Stimulated activated CD8-positive, alpha-beta memory T cell treated with anti-CD3 and anti-CD28 coated beads, Interleukin-7, amount 100 ng/mL, for 48 hours (primary cell): ENCODE data around the gene SPATA31C1.
"Not testable (repeated sequence)": the region's sequence is repeated elsewhere in the genome, so short reads cannot be mapped to it uniquely, and the experiment has no call there.

Experiments used
- DNase-seq, 2 donors: peaks; one replicate each; pipeline ENCODE4 v3.0.0-alpha.2; 2020; ENCODE audit warnings: low read depth in 1 of 2; ENCODE audit errors: extremely low read depth in 1 of 2

The SPATA31C1 gene

DNA sequence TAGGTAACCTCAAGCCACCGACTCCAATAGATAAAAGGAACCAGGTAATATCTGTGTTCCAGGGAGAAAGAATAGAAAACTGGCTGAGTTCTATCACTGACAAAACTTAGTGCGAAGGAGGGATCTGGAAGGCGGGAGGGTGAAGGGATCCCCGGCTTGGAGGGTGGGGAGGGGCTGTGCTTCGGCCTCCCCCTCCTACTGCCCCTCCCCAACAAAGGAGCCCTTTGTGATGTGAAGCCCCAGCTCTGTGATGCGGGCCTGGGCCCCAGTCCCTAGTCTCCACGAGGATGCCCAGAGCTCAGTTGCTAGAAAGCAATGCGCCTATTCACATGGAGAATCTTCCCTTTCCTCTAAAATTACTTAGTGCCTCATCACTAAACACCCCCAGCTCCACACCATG, at the start of gene SPATA31C1:
Gene SPATA31C1 (plus strand): TSS at position 301 of the 400 bp plus-strand sequence.
- DNase-seq, result not testable (repeated sequence)

DNA sequence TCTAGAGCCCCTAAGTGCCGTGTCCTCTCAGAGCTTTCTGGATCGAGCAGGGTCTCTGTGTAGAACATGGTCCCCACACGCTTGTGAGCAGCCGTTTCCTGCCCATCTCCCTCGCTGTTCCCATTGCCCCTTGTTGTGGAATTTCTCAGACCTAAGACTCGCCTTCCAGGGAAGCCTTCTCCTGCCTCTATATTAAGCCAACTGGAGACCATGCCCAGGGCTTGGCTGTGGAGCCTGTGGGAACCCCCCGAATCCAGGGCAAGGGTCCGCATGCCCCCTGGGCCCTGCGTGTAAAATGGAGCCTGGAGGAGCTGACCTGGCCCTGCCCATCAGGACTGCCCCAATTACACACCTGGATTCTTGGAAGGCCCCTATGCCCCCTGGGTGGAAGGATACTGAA, 49.6 kb upstream of the SPATA31C1 start:
- no peak for DNase-seq

DNA sequence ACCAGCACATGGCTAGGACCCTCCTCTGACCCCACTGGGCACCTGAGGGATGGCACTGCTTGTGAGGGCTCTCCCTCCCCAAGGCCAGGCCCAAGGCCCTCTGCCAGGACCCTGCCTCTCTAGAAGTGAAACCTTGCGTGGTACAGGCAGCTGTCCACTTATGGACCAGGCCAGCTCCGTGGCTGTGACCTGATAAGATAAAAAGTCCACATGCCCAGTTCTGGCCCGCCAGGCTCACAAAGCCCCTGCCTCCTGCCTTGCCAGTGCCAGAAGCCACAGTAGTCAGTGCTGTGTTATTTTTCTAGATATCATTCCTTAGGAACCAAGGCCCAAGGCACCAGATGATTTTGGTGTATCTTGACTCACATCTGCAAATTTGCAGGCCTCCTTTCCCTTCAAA, 49.1 kb upstream of the SPATA31C1 start:
- DNase-seq, result no peak

DNA sequence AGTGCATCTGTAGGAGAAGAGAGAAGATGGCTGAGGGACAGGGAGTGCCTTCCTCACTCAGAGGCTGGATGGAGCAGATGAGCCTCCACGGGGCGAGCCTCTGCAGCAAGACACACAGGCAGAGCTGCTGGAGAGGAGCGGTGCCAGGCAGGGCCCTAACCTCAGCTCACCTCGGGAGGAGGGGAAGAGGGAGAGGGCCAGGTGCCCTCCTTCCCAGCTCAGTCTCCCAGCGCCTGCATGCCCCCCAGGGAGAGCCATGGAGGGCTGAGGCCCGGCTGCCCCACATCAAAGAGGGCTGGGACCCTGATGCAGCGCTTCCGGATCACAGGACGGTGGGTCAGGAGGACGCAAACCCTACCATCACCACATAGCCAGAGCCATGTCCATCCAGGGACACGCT, 48.7 kb upstream of the SPATA31C1 start:
- DNase-seq, result no peak

DNA sequence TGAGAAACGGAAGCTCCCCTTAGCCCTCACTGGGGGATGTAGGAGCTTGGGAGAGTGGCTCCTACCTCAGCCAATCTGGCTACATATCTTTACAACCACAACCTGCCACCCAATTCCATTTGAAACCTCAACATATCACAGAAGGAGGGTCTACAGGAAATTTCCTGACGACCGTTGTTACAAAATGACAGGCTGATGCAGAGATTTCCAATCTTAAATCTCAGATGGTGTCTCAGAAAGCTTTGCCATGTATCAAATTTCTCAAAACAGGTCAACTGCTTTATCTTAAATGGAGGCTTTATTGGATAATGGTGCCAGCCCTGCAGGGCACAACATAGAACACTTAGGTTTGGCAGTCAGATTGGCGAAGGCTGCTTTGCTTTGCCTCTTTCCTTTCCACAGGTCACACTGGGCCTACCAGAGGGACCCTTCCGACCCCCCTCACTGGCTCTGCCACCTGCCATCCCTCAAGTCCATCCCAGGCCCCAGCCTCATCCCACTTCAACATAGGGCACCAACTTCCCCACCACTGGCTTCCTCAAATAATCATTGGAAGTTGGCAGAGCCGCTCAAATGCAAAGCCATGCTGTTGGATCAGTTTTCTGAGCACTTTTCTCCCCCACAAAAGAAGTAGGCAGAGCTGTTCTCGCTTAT, 46.2 kb upstream of the SPATA31C1 start:
- DNase-seq, result no peak

DNA sequence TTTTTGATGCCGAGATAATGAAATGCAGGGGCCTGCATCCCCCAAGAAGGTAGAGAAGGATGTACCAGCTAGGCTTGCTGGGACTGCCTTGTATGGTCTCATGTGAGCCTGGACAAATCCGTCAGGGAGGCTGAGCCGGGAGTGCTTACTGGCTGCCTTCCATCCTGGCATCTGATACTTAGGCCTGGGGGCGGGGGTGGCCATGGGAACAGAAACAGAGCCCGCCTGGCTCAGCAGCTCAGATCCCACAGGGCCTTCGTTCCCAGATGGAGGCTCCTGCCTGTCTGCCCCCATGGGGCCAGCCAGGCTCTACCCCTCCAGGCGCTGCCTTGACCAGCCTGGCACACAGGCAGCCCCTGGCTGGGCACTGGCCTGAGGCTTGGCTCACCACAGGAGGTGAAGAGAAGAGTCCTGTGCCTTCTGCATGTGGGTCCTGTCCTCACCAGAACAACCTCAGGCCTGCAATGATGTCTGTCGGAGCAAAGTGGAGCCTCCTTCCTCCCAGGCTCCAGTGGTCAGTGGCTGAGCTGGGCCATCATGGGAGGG, 45.6 kb upstream of the SPATA31C1 start:
- no peak for DNase-seq

DNA sequence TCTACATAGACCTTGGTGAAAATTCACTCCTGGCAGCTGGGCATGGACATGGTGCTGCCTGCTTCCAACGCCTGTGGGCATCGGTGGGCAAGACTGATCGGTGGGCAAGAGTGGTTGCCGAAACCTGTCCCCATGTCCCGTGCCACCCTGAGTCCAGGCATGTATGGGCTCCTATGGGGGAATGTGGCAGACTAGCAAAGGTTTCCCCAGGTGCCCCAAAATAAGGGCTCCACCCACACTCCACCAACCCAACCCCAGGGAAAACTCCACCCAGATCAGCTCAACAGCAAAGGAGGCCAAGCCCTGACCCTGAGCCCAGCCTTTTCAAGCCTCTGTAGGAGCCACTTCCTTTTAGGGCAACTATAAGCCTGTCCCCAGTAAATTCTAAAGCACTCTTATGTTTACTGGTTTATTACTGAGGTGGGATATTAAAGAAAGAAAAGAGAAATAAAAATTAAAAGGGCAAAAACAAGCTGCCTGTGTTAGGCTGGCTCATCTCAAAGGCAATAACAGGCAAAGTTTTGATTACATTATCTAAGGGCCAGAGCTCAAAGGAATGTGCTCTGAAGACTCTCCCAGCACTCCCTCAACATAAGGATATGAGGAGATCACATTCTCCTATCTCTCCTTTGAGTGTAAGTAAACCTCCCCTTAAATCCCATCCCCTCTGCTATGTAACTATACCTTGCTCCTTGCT, 44.0 kb upstream of the SPATA31C1 start:
- DNase-seq, result no peak

DNA sequence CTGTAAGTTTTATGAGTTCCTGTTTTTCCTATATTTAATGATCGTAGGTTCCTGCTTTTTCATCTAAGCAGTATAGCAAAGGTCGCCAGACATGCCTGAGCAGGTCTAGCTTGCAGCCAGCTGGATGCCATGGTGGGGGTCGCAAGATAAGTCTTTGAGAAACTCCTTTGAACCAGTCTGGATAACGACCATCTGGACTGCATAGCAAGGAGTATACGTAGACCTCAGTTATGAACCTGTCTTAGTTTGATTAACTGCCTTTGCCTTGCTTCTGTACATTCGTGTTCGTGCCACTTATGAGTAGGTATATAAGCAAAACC, 43.5 kb upstream of the SPATA31C1 start:
- DNase-seq, result no peak

DNA sequence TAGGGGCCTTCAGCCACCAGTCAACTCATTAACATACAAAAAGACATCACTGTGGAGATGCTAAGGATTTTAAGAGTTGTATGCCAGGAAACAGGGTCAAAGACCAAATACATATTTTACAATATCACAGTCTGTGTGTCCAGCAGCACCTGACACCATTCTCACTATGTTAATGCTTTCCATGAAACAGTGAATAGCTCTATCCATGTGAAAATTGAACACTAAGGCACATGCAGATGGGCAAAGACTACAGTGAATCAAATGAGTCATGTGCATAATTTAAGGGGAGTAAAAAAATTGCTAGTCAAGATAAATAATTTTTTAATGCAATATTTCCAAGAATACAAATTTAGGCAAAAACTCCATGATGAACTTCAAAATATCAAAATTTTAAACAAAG, 42.7 kb upstream of the SPATA31C1 start:
- no peak for DNase-seq

DNA sequence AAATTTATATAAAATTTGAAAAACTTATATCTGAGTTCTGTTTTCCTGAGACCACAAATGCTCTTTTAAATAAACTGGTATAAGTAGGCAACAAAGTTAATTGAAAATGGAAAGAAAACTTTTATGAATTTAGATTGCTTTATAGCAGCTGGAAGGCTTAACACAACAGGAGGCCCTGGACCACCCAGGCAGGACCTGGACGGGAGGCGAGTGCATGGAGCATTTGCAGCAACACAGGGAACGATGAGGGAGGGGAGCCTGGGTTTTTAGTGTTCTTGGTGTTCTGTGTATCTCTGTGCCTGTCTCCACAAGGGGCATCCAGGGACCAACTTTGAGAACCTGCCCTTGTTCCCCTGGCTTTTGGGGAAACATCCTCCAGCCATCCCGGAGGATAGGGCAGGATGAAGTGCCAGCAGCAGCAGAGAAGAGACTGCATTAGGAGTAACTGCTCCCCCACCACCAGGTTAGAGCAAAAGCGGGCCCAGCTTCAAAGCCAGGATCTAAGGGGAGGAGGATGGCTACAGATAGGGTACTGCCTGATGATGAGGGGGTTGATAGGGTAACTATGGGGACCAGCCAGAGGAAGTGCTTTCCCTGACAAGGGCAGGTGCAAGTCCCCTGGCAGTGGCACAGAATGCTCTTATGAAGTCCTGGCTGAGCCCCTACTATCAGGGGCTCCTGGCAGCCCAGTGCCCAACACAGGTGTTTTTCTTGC, 41.8 kb upstream of the SPATA31C1 start:
- DNase-seq, result no peak

DNA sequence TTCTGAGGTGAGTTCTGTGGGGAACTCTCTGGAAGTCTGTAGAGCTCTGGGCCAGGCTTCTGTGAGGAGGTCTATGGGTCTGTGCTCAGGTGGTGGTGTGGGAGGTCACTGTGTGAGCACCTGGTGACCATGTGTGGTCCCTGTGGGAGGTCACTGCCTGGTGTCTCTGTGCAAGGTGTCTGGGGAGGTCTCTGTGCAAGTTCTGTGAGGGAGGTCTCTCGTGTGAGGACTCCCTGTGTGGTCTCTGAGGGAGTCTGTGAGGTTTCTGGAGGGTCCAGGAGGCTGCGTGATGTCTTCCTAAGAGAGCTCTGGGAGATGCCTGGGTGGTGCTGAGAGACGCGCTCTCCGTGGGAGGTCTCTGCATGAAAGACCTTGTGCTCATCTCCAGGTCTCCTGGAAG, 41.1 kb upstream of the SPATA31C1 start:
- no peak for DNase-seq

DNA sequence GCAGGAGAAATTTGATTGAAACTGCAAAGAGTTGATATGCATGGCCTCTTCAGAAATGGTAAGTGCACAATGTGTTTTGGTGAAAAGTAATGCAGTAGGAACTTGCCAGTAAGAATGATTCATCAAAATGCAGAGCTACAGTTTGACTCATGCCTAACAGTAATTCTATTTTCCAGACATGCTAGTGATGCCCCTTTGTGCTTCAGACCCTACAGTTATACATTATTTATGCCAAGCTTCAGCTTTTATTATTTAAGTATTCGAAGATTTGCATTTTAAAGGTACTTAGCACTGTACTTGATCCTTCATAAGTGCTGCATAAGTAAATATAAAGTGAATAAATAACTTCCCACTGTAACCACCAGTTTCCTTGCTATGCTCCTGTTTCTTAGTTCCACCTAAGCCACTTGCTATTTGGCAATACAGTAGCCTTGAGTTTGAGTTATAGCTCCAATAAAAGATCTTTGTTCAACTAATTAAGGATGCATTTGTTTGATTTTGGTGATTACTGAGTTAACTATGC, 38.7 kb upstream of the SPATA31C1 start:
- no peak for DNase-seq

DNA sequence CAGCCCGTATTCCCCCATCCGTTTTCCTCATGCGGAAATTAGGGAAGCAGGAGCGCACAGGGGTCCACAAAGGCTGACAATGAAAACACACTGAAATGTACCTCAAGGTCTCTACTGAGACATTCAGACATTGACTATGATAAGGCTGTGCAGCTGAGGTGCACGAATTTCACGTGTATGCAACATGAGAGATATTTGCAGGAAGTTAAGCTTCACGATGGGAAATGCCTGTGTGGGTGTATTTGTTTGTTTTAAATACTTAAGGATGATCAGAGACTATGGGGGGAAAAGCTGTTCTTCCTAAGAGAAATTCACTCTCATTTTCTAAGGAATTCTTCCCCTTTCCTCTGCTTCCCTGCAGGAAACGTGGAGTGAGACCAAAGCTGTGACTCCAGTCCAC, 37.6 kb upstream of the SPATA31C1 start:
- no peak for DNase-seq

DNA sequence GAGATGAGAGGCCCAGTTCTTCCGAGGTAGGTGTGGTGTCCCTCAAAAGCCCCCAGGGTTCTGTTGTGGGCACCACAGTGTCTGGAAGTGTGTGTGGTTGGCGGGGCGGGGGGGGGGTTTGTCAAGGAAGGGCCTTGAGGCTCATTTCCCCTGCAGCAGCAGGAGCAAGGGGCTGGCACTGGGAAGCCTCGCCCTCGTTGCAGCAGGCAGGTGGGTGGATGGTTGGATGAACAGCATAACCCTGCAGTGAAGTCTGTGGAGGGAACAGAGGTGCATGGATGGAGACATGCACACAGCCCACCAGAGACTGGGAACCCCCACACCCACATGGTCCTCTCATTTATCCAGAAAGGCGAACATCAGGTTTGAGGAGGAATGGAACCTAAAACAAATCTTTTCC, 37.1 kb upstream of the SPATA31C1 start:
- DNase-seq, result no peak

DNA sequence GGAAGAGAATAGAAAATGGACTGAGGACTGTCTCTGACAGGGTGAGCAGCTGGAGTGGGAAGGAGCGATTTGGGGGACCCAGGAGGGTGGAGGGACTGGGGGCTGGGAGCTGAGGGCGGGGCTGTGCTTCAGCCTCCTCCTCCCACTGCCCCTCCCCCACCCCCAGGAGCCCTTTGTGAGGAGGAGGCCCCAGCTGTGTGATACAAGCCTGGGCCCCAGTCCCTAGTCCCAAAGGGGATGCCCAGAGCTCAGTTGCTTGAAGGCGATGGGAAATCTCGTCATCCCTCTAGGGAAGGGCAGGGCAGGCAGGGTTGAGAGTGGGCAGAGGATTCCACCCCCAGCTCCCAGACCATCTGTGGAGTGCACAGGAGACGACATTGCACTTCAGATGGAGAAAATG, 35.1 kb upstream of the SPATA31C1 start, which contains the start of gene SPATA31E1:
Gene SPATA31E1 (plus strand): TSS at position 251 of the 400 bp plus-strand sequence. CDS start 15 bp downstream, at position 266.
- DNase-seq, result no peak

DNA sequence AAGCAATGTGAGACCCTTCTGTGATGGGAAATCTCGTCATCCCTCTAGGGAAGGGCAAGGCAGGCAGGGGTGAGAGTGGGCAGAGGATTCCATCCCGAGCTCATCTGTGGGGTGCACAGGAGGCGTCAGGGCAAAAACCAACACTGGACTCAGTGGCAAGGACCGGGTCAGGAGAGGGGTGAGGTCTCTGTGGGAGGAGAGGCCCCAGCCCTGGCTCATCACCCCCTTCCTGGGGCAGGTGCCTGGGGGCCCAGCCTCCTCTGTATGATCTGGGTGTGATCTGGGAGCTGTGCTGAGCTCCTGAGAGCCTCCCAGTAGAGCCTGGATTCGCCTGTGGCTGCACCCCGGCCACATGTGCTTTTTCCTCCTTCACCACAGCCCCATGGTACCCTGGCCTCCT, 34.5 kb upstream of the SPATA31C1 start:
- DNase-seq, result no peak

DNA sequence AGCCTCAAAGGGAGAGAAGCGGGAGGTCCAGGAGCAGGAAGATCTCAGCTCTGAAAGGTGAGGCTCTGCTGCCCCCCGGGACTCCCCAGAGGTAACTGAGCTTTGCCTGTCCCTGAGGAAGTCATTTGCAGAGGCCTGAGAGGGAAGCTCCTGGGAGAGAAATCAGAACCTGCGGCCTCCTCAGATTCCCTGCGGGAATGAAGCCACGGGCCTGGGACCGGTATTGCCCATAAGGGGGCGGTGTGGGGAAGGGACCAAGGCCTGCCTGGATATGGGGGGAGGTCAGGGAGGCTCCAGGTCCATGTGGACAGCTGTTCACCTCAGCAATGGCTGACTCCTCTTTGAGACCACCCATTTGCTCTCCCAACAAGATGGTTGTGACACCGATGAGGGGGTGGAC, 33.8 kb upstream of the SPATA31C1 start:
- no peak for DNase-seq

DNA sequence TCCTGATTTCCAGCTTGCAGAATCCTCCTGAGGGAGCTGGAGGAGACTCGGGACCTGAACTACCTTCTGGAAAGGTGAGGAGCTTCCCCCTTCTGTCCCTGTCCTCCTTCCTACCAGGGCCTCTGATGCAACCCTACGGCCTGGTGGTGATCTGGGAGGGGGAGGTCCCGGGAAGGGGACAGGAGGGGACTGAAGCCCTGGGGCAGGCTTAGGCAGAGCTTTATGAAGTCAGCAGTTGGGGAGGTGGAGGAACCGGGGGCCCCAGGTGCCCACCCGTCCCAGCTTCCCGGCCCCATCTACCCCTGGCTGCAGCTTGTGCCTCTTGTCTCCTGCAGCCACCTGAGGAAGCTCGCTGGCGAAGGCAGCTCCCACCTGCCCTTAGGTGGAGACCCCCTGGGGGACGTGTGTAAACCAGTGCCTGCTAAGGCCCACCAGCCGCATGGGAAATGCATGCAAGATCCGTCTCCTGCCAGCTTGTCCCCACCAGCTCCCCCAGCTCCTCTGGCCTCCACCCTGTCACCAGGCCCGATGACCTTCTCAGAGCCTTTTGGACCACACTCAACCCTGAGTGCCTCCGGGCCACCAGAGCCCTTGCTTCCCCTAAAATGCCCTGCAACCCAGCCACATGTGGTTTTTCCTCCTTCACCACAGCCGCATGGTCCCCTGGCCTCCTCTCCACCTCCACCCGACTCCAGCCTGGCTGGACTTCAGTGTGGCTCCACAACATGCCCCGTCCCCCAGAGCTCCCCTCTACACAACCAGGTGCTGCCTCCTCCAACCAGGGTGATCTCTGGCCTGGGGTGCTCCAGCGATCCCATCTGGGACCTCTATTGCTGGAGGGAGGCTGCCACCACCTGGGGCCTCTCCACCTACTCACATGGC, 32.9 kb upstream of the SPATA31C1 start:
- no peak for DNase-seq

DNA sequence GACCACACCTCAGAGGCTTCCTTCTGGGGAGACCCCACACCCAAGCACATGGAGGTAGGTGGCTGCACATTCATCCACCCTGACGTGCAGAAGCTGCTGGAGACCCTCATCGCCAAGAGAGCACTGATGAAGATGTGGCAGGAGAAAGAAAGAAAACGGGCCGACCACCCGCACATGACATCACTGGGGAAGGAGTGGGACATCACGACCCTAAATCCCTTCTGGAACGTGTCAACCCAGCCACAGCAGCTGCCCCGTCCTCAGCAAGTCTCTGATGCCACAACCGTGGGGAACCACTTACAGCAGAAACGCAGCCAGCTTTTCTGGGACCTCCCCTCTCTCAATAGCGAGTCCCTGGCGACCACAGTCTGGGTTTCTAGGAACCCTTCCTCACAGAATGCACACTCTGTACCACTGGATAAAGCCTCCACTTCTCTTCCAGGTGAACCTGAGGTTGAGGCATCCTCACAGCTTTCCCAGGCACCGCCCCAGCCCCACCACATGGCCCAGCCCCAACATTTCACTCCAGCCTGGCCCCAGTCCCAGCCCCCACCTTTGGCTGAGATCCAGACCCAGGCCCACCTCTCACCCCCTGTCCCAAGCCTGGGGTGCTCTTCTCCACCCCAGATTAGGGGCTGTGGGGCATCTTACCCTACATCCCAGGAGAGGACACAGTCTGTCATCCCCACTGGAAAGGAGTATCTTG, 32.1 kb upstream of the SPATA31C1 start:
- DNase-seq, result no peak
